Endodermal cell (in vitro differentiated cells): ENCODE measurements around the gene CCDC91. TPM values are rescaled to one million over a fixed set of nuclear protein-coding genes. Genes with fewer than 3 reads are reported as not detected.
A peak's percentile ranks its signal among the peaks of the same experiment; 100 is the strongest.

Experiments used
- DNase-seq: peaks from one replicate; pipeline ENCODE4 v3.0.0-alpha.2; 2017
- H3K27ac ChIP-seq: 2 replicates; pipeline ENCODE4 v1.5.1; 2013; ENCODE audit warnings: mild to moderate bottlenecking, low read depth, low read length, moderate library complexity
- H3K27me3 ChIP-seq: 2 replicates; pipeline ENCODE4 v1.6.1; 2013; ENCODE audit warnings: mild to moderate bottlenecking, low read length, moderate library complexity; ENCODE audit not compliant: insufficient read depth, control insufficient read depth, poor library complexity, severe bottlenecking
- H3K36me3 ChIP-seq: 2 replicates; pipeline ENCODE4 v1.7.0; 2013; ENCODE audit warnings: mild to moderate bottlenecking, low read length, moderate library complexity; ENCODE audit not compliant: control insufficient read depth, insufficient read depth
- H3K4me1 ChIP-seq: one replicate; pipeline ENCODE4 v1.7.0; 2013; ENCODE audit warnings: low read length; ENCODE audit not compliant: control insufficient read depth, insufficient read depth
- H3K4me3 ChIP-seq: 2 replicates; pipeline ENCODE4 v1.5.1; 2013; ENCODE audit warnings: mild to moderate bottlenecking, low read length, moderate library complexity
- H3K9ac ChIP-seq: 2 replicates; pipeline ENCODE4 v1.6.1; 2013; ENCODE audit warnings: mild to moderate bottlenecking, low read length, moderate library complexity; ENCODE audit not compliant: poor library complexity, severe bottlenecking; ENCODE audit errors: extremely low read depth
- H3K9me3 ChIP-seq: 2 replicates; pipeline ENCODE4 v1.6.1; 2013; ENCODE audit warnings: mild to moderate bottlenecking, low read length, moderate library complexity; ENCODE audit not compliant: control insufficient read depth
- H3K27ac Mint-ChIP-seq: 2 replicates; pipeline ENCODE4 v1.8.0; 2020; ENCODE audit warnings: mixed read lengths
- H3K27me3 Mint-ChIP-seq: 2 replicates; pipeline ENCODE4 v1.8.0; 2021; ENCODE audit warnings: mild to moderate bottlenecking, mixed read lengths; ENCODE audit not compliant: insufficient read depth
- H3K36me3 Mint-ChIP-seq: 2 replicates; pipeline ENCODE4 v1.8.0; 2020; ENCODE audit warnings: low read depth, mixed read lengths
- H3K4me1 Mint-ChIP-seq: 2 replicates; pipeline ENCODE4 v1.8.0; 2020; ENCODE audit warnings: mixed read lengths
- H3K4me3 Mint-ChIP-seq: 2 replicates; pipeline ENCODE4 v1.8.0; 2020; ENCODE audit warnings: mild to moderate bottlenecking, moderate library complexity, mixed read lengths
- H3K9me3 Mint-ChIP-seq: 2 replicates; pipeline ENCODE4 v1.8.0; 2020; ENCODE audit warnings: mild to moderate bottlenecking, mixed read lengths
- WGBS, 2 experiments: methylation state at CpG; one replicate each; pipeline versions ENCODE4 v1.1.5 to v1.1.7; 2013; ENCODE audit warnings: missing lambda C conversion rate in 2 of 2, mixed read lengths in 1 of 2; ENCODE audit not compliant: insufficient coverage in 1 of 2, insufficient read length in 1 of 2; 5-methylcytosine and 5-hydroxymethylcytosine counted together
- total RNA-seq, 2 donors: library from RNA; stranded (reverse); fragmentation: NEBNext Ultra II Directional in 1 of 2; extraction: Animal tissue kit (Norgen Biotek cat#: 25700) in 1 of 2; gene quantifications; 2 replicates in 1 of 2; 3 replicates in 1 of 2; pipeline ENCODE4 v1.2.1, GENCODE V29; 2021
- TF ChIP-seq, protein P1 (sequence below): fragments of 200-600 bp; sonication (generic); conservative IDR thresholded peaks from 2 replicates; pipeline ENCODE4 v1.5.0; 2021; ENCODE audit warnings: antibody characterized with exemption, mild to moderate bottlenecking

The CCDC91 gene
- total RNA-seq, 2 donors from 2014 or later, result 25.3 to 45.7 TPM

DNA sequence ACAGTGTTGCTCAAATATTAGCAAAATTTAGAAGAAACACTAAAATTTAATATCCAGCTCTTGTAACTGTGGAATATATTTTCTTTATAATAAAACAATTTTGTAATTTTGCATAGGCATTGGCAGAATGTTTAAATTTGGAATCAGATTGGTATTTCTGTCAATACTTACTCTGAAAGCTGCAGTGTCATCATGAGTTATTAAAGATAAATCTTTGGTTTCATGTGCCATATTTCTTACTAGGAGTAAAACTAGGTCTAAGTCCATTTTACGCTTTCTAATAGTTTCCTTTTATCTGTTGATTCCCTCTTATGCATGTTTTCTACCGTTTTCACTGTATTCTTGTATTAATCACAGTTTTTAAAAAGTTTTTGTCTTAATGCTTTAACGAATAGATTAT, 49.7 kb downstream of the CCDC91 start:
- DNase-seq, result no peak
- TF ChIP-seq, protein P1, sequence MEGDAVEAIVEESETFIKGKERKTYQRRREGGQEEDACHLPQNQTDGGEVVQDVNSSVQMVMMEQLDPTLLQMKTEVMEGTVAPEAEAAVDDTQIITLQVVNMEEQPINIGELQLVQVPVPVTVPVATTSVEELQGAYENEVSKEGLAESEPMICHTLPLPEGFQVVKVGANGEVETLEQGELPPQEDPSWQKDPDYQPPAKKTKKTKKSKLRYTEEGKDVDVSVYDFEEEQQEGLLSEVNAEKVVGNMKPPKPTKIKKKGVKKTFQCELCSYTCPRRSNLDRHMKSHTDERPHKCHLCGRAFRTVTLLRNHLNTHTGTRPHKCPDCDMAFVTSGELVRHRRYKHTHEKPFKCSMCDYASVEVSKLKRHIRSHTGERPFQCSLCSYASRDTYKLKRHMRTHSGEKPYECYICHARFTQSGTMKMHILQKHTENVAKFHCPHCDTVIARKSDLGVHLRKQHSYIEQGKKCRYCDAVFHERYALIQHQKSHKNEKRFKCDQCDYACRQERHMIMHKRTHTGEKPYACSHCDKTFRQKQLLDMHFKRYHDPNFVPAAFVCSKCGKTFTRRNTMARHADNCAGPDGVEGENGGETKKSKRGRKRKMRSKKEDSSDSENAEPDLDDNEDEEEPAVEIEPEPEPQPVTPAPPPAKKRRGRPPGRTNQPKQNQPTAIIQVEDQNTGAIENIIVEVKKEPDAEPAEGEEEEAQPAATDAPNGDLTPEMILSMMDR, result no peak
- Histone ChIP-seq H3K4me1 (no peaks in the 10 kb centered on the region), H3K27ac (no peak overlapping the region), H3K27me3 (no peaks in the 10 kb centered on the region), H3K4me3 (no peak overlapping the region), H3K9ac (no peak overlapping the region), H3K36me3 (no peaks in the 10 kb centered on the region), H3K9me3 (peaks cover 10% of the 10 kb centered on the region)
- H3K4me3 Mint-ChIP-seq, result no peak overlapping the region
- H3K4me1 Mint-ChIP-seq, result peaks cover 7% of the 10 kb centered on the region
- H3K9me3 Mint-ChIP-seq, result peaks cover 3% of the 10 kb centered on the region
- no peaks in the 10 kb centered on the region for H3K27me3 Mint-ChIP-seq
- 98% methylated on average over 2 of the region's 3 CpGs; no CpG with 5 or more reads in 1 of the 2 experiments for WGBS, 2 experiments
- H3K36me3 Mint-ChIP-seq, result peaks cover 4% of the 10 kb centered on the region
- no peak overlapping the region for H3K27ac Mint-ChIP-seq

DNA sequence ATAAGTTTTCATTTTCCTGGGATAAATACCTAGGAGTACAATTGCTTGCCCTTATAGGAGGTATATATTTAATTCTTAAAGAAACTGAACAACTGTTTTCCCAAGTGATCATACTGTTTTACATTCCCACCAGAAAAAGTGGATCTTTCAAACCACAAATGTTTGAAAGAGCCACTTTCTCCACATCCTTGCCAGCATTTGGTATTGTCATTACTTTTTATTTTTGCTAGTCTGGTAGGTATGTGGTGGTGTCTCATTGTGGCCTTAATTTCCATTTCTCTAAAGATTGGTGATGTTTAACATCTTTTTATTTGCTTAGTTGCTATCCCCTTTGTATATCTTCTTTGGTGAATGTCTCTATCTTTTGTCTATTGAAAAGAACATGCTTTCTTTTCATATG, 50.6 kb downstream of the CCDC91 start:
- Histone ChIP-seq H3K9me3 (peaks cover 10% of the 10 kb centered on the region), H3K4me1 (no peaks in the 10 kb centered on the region), H3K9ac (no peak overlapping the region), H3K36me3 (no peaks in the 10 kb centered on the region), H3K4me3 (no peak overlapping the region), H3K27me3 (no peaks in the 10 kb centered on the region), H3K27ac (no peak overlapping the region)
- Mint-ChIP-seq H3K27ac (no peak overlapping the region), H3K9me3 (peaks cover 3% of the 10 kb centered on the region), H3K4me1 (peaks cover 7% of the 10 kb centered on the region), H3K36me3 (peaks cover 4% of the 10 kb centered on the region), H3K4me3 (no peak overlapping the region), H3K27me3 (no peaks in the 10 kb centered on the region)
- TF ChIP-seq, protein P1, result no peak
- no peak for DNase-seq

DNA sequence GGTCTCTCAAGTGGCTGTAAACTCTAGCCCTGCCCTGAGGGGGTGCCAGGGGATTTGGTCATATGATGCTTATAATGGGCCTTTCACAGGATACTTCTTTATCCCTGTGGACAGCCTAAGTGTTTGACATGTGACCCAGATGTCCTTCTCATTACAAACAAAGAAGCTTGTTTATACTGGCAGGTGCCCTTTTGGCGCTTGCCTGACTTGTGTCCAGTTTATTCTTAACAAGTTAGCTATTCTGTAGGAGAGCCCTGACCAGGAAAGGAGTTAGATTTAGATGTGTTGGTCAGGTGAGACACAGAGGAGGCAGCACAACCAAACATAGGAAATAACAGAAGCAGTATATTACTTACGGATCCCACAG, 51.9 kb downstream of the CCDC91 start:
- TF ChIP-seq, protein P1, result no peak
- Histone ChIP-seq H3K4me1 (no peaks in the 10 kb centered on the region), H3K27ac (no peak overlapping the region), H3K9ac (no peak overlapping the region), H3K4me3 (no peak overlapping the region), H3K9me3 (peaks cover 9% of the 10 kb centered on the region), H3K27me3 (no peaks in the 10 kb centered on the region), H3K36me3 (no peaks in the 10 kb centered on the region)
- no peaks in the 10 kb centered on the region for H3K27me3 Mint-ChIP-seq
- no peak for DNase-seq
- H3K4me1 Mint-ChIP-seq, result peaks cover 7% of the 10 kb centered on the region
- peak overlapping the region; percentile 9 for H3K27ac Mint-ChIP-seq
- peaks cover 4% of the 10 kb centered on the region for H3K36me3 Mint-ChIP-seq
- H3K9me3 Mint-ChIP-seq, result peaks cover 5% of the 10 kb centered on the region
- 96 to 100% methylated on average over 1 to 2 of the region's 2 CpGs for WGBS, 2 experiments
- no peak overlapping the region for H3K4me3 Mint-ChIP-seq
